ENCODE data around the gene IFIT5. TPM values are rescaled to one million over a fixed set of nuclear protein-coding genes. Genes with fewer than 3 reads are reported as not detected.

The IFIT5 gene
- total RNA-seq, 1 donor from 2014 or later: 13.7 TPM

- DNase-seq (ENCODE audit: low spot score): no peak
- no peaks in the 10 kb centered on the region for H3K27me3 Mint-ChIP-seq (ENCODE audit: low read depth)
- H3K27ac Mint-ChIP-seq (ENCODE audit: unreplicated experiment): no peak overlapping the region
- peak; percentile 74 for TF ChIP-seq CTCF (IDR thresholded peaks at IDR 0.05)
- H3K4me1 Mint-ChIP-seq (ENCODE audit: low read depth): peaks cover 17% of the 10 kb centered on the region
- H3K36me3 Mint-ChIP-seq (ENCODE audit: low read depth): peaks cover 2% of the 10 kb centered on the region
- no peaks in the 10 kb centered on the region for H3K9me3 Mint-ChIP-seq (ENCODE audit: low read depth)
- H3K4me3 Mint-ChIP-seq (ENCODE audit: unreplicated experiment): no peak overlapping the region
Observed at GRCh38 chr10:89419548-89419947, 5.2 kb downstream of the IFIT5 start.

GRCh38 chr10:89421018-89421476 lies 6.7 kb downstream of the IFIT5 start:
- Mint-ChIP-seq H3K27me3 (ENCODE audit: low read depth) (no peaks in the 10 kb centered on the region), H3K27ac (ENCODE audit: unreplicated experiment) (no peak overlapping the region), H3K4me1 (ENCODE audit: low read depth) (peaks cover 8% of the 10 kb centered on the region), H3K9me3 (ENCODE audit: low read depth) (no peaks in the 10 kb centered on the region), H3K4me3 (ENCODE audit: unreplicated experiment) (no peak overlapping the region), H3K36me3 (ENCODE audit: low read depth) (peaks cover 2% of the 10 kb centered on the region)
- DNase-seq (ENCODE audit: low spot score): no peak
- TF ChIP-seq CTCF (IDR thresholded peaks at IDR 0.05): no peak

- no peaks in the 10 kb centered on the region for H3K36me3 Mint-ChIP-seq (ENCODE audit: low read depth)
- H3K4me1 Mint-ChIP-seq (ENCODE audit: low read depth): peaks cover 36% of the 10 kb centered on the region
- no peak for TF ChIP-seq CTCF (IDR thresholded peaks at IDR 0.05)
- H3K9me3 Mint-ChIP-seq (ENCODE audit: low read depth): no peaks in the 10 kb centered on the region
- no peak overlapping the region for H3K27ac Mint-ChIP-seq (ENCODE audit: unreplicated experiment)
- H3K4me3 Mint-ChIP-seq (ENCODE audit: unreplicated experiment): no peak overlapping the region
- DNase-seq (ENCODE audit: low spot score): no peak
- no peaks in the 10 kb centered on the region for H3K27me3 Mint-ChIP-seq (ENCODE audit: low read depth)
Observed at GRCh38 chr10:89425000-89425399, 10.6 kb downstream of the IFIT5 start.

GRCh38 chr10:89426230-89426868 lies 12.0 kb downstream of the IFIT5 start:
- Mint-ChIP-seq H3K4me1 (ENCODE audit: low read depth) (peaks cover 36% of the 10 kb centered on the region), H3K4me3 (ENCODE audit: unreplicated experiment) (no peak overlapping the region), H3K36me3 (ENCODE audit: low read depth) (no peaks in the 10 kb centered on the region), H3K27ac (ENCODE audit: unreplicated experiment) (no peak overlapping the region), H3K27me3 (ENCODE audit: low read depth) (no peaks in the 10 kb centered on the region), H3K9me3 (ENCODE audit: low read depth) (no peaks in the 10 kb centered on the region)
- peak; percentile 94 for TF ChIP-seq CTCF (IDR thresholded peaks at IDR 0.05)
- DNase-seq (ENCODE audit: low spot score): no peak

GRCh38 chr10:89427629-89428028 lies 13.3 kb downstream of the IFIT5 start:
- peak overlapping the region; percentile 55 for H3K27ac Mint-ChIP-seq (ENCODE audit: unreplicated experiment)
- no peaks in the 10 kb centered on the region for H3K9me3 Mint-ChIP-seq (ENCODE audit: low read depth)
- H3K4me3 Mint-ChIP-seq (ENCODE audit: unreplicated experiment): no peak overlapping the region
- no peak for TF ChIP-seq CTCF (IDR thresholded peaks at IDR 0.05)
- DNase-seq (ENCODE audit: low spot score): no peak
- H3K4me1 Mint-ChIP-seq (ENCODE audit: low read depth): peaks cover 48% of the 10 kb centered on the region
- no peaks in the 10 kb centered on the region for H3K36me3 Mint-ChIP-seq (ENCODE audit: low read depth)
- no peaks in the 10 kb centered on the region for H3K27me3 Mint-ChIP-seq (ENCODE audit: low read depth)
